ACHN (cell line): ENCODE data around the gene ADARB2.
"Not testable (repeated sequence)": the region's sequence is repeated elsewhere in the genome, so short reads cannot be mapped to it uniquely, and the experiment has no call there.

Experiments
- DNase-seq: peaks from one replicate; pipeline ENCODE4 v3.0.0-alpha.2; 2015
- in situ Hi-C: cut with HindIII; loops from 2 replicates; pipeline ENCODE4 v1.10.0; 2017; ENCODE audit warnings: low sequenced_read_pairs, low pct_ligation_motif_present, low pct_unique_long_range_greater_than_20kb

ADARB2 gene

GRCh38 chr10:1358860-1359625, 378.3 kb downstream of the ADARB2 start:
- in situ Hi-C loops = no loop called here
- DNase-seq = no peak

- in situ Hi-C loops = no loop called here
Observed at GRCh38 chr10:1358147-1358546, 379.2 kb downstream of the ADARB2 start.

DNA sequence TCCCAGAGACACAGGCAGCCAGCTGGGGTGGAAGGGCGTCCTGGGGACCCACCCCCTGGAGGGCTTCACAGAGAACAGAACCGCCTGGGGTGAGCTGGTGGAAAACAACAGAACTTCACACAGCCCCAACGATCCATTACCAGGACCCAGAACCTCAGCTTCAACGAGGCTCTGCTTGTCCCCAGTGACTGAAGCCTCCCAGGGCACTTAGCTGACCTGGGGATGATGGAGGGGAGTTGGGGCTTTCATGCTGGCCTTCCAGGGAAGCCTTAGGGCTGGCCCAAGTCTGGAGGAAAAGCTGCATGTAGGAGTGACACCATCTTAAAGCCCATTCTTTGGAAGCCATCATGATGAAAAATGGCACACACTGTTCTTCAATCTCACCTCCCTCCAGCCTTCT, 381.0 kb downstream of the ADARB2 start:
- in situ Hi-C loops = no loop called here
- no peak for DNase-seq

More at GRCh38 chr10:1358147-1358546, 379.2 kb downstream of the ADARB2 start:
- no peak for DNase-seq

DNA sequence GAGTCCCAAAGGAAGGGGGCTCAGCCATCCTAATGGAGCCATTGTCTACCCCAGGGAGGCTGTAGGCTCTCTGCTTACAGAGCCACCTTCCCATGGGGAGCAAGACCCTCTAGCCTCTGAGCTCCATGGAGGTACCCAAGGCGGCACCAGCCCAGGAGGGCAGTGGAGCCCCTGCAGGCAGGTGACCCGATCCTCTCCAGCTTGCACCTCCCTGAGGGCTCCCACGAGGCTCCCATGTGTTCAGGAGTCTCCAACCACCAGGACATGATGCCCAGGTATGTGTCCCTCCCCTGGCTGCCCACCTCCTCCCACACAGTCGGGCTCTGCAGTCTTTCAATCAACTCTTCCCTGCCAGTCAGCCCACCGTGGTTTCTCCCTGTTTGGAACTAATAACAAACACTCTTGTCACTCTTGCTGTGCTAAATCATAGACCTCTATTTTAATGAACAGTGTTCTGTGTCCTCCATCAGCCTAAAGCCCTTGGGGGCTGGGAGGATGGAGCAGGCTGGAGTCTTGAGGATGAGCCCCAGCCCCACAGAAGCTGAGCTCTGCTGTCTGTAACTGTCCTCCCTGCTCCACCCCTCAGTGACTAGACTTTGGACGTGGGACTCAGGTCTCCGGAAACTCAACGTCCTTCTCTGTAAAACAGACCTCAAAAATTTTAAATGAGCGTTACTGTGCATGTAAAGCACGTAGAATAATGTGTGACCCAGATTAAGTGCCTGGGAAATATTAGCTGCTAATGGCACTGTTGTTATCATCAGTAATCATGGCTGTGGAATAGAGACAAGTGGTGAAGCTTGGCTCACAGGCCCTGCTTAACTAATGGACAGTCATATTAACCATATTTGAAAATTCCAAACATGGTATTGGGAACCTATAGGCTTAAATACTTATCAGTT, 382.3 kb downstream of the ADARB2 start:
- in situ Hi-C loops = no loop called here
- DNase-seq = no peak

DNA sequence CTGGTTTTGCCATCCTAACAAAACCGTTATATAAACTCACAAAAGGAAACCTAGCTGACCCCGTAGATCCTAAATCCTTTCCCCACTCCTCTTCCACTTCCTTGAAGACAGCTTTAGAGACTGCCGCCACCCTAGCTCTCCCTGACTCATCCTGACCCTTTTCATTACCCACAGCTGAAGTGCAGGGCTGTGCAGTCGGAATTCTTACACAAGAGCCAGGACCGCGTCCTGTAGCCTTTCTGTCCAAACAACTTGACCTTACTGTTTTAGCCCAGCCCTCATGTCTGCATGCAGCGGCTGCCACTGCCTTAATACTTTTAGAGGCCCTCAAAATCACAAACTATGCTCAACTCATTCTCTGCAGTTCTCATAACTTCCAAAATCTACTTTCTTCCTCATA, 385.0 kb downstream of the ADARB2 start:
- DNase-seq, in situ Hi-C loops: not testable (repeated sequence)

DNA sequence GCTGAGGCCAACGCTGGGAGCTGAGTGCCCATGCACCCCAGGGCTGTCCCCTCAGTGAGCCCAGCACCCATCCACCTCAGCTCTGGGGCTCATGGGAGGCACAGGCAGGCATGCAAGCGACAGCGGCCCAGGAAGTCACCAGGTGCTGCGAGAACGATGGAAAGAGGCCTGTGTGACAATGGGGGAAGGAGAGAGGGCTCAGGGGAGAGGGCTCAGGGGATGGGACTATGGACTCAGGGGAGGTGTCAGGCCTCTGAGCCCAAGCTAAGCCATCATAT, 388.6 kb downstream of the ADARB2 start:
- in situ Hi-C loops = no loop called here
- DNase-seq = no peak

DNA sequence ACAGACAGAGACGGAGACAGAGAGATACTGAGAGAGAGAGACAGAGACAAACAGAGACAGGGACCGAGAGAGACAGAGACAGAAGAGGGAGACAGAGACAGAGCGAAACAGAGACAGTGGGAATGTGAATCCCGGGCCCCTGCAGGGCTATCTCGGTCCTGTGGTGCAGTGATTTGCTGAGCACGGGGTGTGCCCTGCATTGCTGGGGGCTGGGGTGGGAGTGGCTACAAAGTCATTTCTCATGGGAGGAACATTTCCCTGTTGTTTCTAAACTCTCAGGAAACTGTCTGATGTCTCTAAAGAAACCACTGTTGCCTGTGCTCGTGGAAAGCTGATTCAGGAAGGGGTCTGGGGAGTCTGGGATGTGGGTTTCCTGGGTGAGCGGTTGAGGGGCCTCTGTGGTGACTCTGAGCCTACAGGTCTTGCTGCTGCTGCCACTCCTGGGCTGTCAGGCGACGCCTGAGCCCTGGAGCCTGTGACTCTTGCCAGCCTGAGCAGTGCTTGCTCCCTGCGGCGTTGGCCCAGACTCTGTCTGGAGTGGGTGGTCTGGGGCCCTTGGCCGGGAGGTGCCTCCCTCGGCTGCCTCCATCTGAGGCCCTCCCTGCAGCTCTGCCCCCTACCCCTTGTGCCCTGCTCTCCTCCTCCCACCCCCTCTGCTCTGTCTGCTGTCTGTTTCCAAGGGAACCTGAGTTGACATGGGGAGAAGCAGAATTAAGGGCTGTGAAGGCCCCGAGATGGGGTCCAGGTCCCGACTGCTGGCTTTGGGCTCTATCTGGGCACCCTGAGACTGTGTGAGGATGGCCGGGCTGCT, 389.2 kb downstream of the ADARB2 start:
- DNase-seq = no peak
- in situ Hi-C loops = no loop called here

DNA sequence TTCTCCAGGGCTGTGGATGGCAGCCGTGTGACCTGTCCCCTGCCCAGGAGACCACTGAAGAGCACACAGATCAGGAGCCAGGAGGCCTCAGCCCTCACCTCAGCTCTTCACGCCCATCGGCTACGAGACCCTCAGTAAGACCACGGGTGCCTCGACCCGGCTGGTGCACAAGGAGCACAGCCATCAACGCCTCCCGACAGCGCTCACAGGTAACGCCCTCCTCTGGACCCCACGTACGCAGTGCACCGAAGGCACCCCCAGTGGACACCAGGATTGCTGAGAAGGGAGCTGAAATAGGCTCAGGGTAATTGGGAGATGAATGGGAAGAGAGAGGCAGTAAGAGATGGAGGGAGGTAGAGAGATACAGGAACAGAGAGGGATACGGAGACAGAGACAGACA, 389.8 kb downstream of the ADARB2 start:
- DNase-seq = no peak
- in situ Hi-C loops = no loop called here

DNA sequence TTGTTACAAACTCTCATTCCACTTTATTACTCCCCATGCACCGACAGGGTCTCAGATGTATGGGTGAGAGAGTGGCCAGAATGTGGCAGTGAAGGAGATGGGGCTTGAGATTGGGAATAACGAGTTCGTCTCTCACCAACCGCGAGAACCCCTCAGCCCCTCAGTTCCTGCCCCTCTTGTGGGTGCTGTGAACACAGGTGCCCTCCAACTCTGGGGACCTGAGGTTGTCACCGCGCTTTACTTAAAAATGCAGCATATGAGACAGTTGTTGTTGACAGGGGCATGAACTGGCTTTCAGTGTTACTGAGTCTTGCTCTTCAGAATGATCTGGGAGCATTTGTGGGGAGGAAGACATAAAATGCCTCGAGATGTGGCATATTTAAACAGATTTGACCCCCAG, 391.1 kb downstream of the ADARB2 start:
- in situ Hi-C loops = no loop called here
- DNase-seq = no peak

DNA sequence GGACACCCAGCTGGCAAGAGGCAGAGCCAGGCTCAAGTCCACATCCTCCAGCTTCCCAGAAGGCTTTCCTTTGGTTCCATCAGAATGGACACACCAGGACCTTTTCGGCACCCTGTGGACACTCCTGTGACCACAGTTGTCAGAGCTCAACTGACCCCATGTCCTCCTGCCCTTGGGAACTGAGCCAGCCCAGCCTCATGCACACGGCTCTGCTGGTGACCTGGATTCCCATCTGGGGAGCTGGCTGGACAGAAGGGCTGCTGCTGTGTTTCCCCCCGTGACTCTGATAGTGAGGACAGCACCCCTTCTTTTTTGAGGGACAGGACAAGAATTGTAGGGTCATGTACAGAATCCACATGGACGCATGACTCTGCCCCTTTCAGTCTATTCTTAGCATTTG, 392.0 kb downstream of the ADARB2 start:
- in situ Hi-C loops = no loop called here
- DNase-seq = no peak

GRCh38 chr10:1344846-1345245, 392.5 kb downstream of the ADARB2 start:
- in situ Hi-C loops = no loop called here
- no peak for DNase-seq

GRCh38 chr10:1344408-1344807, 392.9 kb downstream of the ADARB2 start:
- in situ Hi-C loops = no loop called here

GRCh38 chr10:1343176-1343575, 394.1 kb downstream of the ADARB2 start:
- in situ Hi-C loops = no loop called here

More at GRCh38 chr10:1344408-1344807, 392.9 kb downstream of the ADARB2 start:
- no peak for DNase-seq

DNA sequence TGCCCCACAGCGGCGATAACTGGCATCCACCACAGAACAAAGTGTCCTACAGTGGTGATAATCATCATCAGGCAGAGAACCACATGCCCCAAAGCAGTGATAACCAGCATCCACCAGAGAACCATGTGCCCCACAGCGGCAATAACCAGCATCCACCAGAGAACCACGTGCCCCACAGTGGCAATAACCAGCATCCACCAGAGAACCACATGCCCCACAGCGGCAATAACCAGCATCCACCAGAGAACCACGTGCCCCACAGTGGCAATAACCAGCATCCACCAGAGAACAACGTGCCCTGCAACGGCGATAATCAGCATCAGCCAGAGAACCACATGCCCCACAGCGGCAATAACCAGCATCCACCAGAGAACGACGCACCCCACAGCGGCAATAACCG, 396.3 kb downstream of the ADARB2 start:
- in situ Hi-C loops, DNase-seq: not testable (repeated sequence)

More at GRCh38 chr10:1343176-1343575, 394.1 kb downstream of the ADARB2 start:
- DNase-seq = no peak

DNA sequence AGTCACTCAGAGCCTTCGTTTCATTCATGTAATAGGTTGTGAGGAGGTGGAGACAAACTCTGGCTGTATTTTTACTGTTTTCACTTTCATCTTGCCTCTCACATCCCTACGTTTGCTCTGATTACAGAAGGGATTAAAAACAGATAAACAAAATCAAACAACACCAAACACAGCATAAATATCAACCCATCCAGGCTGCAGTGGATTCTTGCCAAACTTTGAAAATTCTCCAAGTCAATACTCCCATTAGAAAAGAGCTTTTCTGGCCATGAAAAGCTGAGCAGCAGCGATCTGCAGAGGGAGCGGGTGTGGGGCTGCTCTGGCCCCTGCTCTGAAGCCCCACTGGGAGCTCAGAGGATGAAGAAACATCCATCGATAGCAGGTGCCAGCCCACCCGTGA, 397.9 kb downstream of the ADARB2 start:
- no peak for DNase-seq

GRCh38 chr10:1335642-1336041, 401.7 kb downstream of the ADARB2 start:
- in situ Hi-C loops = no loop called here

More for the DNA sequence above, 397.9 kb downstream of the ADARB2 start:
- in situ Hi-C loops = no loop called here

DNA sequence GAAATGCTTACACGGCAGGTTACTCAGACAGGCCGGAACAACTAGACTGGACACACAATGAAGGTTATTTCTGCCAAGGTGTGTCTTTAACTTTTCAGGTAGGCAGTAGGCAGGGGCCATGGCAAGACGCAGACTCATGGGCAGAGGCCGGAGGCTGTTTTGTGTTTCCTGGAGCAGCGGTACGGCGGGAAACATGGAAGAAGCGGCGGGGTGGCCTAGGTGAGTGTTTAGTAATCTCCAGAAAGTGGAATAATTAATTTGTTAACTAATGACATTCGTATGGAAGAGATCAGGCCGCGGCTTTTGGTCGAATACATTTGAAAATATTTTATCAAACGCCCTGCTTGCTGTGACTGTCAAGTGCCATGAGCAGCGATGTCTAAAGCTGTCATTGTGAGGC, 403.3 kb downstream of the ADARB2 start:
- no peak for DNase-seq
- in situ Hi-C loops = no loop called here

More at GRCh38 chr10:1335642-1336041, 401.7 kb downstream of the ADARB2 start:
- no peak for DNase-seq

GRCh38 chr10:1331560-1331959, 405.8 kb downstream of the ADARB2 start:
- in situ Hi-C loops = no loop called here
- no peak for DNase-seq

- in situ Hi-C loops = no loop called here
- DNase-seq = no peak
Observed at GRCh38 chr10:1329622-1330021, 407.7 kb downstream of the ADARB2 start.
